Glomerular visceral epithelial cell (primary cell): Measurements from ENCODE around the gene NFX1.
"Not testable (repeated sequence)": the region's sequence is repeated elsewhere in the genome, so short reads cannot be mapped to it uniquely, and the experiment has no call there.

Source experiments
- DNase-seq: peaks from one replicate; pipeline ENCODE4 v3.0.0-alpha.2; 2016; ENCODE audit errors: extremely low spot score

Gene NFX1

DNA sequence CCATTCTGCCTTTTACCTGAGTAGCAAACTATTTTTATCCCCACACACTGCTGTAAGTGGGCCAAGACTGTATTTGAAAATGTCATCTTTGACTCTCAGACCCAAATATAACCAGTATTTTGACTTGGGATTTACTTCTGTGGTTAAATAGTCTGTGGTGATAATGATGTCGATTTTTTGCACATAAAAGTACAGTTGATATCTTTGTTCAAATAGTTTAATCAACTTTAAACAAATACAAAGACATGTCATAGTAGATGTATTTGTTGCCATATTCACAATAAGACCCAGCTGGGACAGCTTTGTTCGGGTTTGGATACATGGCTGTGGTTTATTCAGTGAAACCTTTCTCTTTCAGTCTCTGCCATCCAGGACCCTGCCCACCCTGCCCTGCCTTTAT is 20.4 kb downstream of the NFX1 start:
- DNase-seq: no peak

DNA sequence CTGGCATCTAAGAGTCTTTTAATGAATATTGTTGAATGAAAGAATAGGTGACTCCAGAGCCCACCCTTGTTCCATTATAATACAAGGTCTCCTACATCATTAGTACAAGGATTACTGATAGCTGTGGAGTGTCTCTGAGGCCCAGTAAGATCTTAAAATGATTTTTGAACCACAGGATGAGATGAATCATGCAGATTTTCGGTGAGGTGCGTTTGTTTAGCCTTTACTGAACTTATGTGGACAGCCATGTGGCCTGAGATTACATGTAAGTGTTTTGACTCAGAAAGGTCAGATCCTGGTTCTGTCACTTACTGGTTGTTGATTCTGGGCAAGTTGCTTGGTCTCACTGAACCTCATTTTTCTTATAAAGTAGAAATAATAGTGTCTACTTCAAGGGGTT is 21.6 kb downstream of the NFX1 start:
- DNase-seq: no peak

DNA sequence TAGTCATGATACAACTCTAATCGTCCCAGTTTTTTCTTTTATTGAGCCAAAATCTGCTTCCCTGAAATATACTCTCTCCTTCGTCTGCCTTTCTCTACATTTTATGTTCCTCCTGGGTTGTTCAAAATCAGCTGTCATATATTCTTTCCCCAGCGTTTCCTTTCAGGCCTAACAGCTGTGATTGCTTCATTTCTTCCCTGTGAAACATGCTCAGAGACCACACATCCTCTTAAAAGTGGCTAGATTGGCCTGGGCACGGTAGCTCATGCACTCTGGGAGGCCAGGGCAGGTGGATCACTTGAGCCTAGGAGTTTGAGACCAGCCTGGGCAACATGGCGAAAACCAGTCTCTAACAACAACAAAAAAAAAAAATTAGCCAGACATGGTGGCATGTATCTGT is 25.1 kb downstream of the NFX1 start:
- DNase-seq: no peak

DNA sequence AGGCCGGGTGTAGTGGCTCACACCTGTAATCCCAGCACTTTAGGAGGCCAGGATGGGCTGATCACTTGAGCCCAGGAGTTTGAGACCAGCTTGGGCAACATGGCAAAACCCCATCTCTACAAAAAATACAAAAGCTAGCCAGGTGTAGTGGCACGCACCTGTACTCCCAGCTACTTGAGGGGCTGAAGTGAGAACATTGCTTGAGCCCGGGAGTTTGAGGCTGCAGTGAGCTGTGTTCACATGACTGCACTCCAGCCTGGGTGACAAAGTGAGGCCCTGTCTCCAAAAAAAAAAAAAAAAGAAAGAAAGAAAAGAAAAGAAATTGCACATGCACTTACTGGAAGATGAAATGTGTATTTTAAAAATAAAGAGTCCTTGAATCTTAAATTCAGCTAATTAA is 26.8 kb downstream of the NFX1 start:
- DNase-seq: not testable (repeated sequence)

DNA sequence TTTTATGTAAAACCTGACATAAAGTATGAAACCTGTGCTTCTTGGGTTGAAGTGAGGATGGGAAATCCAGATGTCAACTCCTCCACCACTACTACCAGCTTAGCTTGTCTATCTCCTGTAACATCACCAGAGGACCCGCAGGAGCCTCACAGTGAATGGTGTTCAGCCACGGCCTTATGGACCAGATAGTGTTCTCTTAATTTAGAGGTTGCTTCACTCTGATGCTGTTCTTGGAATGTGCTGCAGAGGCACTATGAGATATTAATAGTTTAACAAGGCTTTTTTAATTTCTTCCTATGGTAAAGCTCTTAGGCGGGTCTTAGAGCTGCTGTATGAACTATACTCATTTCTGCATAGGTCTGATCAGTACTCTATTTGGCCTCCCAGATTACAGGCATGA is 27.9 kb downstream of the NFX1 start:
- no peak for DNase-seq

DNA sequence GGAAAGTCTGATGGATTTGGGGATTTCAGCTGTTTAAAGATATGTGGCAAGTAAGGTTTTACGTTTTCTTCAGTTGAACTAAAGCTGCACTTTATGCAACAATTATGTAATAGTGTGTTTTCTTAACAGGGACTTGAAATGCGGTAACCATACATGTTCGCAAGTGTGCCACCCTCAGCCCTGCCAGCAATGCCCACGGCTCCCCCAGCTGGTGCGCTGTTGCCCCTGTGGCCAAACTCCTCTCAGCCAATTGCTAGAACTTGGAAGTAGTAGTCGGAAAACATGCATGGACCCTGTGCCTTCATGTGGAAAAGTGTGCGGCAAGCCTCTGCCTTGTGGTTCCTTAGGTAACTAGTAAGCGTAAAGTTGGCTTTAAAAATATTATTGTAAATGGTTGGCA is 28.5 kb downstream of the NFX1 start:
- DNase-seq: no peak

DNA sequence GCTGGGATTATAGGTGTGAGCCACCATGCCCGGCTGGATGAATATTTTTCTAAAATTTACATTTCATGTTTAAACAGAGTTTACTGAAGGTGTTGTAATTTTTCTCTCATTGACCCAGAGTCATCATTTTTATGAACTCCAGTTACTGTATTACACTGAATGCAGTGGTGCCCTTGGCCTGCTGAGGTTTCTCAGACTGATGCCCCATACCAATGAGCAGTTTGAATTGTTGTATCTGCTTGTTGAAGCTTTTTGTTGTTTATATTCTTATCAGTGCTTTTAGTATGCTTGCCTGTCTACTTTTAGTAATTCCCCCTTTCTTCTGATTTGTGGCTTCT is 29.9 kb downstream of the NFX1 start:
- DNase-seq: no peak

DNA sequence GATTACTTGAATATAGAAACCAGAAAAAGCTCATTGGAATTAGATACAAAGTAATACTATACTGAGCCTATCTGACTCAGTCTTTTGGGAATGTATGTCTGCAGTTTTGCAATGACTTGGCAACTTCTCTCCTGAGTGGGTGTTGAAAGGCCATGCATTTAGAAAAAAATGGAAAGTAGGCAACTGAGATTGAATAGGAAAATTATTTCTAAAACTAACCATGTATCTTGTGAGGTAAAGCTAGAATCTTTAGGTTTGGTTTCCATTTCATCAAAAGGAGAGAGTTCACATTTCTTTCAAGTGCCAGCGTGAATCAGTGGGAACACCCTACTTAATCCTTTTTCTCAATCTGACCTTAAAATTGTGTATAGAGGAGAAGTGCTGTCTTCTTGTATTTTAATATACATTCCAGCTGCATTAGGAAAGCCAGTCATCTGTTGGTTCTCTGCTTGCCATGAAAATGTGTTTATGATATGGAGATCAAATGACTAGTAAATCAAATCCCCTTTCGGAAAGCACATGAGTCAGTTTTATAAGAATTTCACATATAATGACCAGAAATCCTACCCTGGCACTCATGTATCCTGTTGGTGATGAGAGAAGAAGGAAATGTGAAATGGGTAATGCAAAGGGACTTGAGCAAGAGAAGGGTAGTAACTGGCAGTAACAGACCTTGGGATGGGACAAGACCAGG is 30.4 kb downstream of the NFX1 start:
- peak; percentile 70 for DNase-seq

DNA sequence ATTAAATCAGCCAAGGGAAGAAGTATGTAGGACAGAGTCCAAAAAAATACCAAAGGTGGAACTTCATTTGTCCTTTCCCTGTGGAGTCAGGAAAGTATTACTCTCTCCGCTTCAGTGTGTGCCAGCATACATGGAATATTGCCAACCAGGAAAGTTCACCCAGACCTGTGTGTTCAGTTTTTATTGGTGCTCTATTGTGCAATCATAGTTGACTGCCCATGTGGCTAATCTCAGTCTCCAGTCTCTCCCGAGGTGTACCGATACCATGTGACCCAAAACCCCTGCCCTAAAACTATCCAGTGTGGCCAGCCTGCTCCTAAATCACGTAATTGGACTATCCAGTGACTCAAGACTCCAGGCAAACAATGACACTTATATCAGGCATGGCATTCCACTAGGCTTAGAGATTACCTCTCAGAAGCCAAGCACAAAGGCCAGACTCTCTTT is 38.8 kb downstream of the NFX1 start:
- peak; percentile 97 for DNase-seq

DNA sequence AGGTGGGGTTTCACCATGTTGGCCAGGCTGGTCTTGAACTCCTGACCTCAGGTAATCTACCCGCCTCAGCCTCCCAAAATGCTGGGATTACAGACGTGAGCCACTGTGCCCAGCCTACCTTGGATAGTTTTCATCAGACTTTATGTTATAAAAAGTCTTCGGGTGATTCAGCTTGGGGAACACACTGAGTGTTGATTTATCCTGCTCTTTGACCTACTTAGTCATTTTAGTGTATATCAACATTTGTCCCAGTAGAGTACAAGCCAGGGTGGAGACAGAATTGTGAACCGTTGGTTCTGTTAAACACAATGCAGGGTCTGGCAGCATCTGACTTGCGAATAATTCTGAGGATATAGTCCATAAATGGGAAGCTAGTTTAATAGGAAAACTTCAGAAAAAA is 39.7 kb downstream of the NFX1 start:
- DNase-seq: no peak

DNA sequence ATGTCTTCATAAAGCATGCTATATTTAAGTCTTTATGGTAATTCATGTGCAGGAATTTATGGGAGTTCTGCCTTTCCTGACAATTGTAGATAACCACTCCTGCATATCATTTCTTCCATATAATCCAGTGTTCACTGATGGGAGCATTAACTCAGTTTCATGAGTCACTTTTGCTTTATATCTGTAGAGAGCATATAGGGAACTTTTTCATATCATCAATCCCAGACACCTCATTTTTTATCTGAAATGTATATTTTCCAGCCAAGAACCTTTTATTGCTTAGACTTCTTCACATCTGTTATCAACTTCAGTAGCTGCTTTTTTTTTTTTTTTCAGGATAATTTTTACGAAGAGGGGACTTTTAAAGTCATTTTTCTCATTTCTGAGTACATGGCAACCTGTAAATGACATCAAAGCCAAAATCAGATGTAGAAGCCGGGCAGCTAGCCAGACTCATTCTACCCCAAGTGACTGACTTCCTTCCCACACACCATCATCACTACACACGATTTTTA is 41.1 kb downstream of the NFX1 start:
- no peak for DNase-seq

DNA sequence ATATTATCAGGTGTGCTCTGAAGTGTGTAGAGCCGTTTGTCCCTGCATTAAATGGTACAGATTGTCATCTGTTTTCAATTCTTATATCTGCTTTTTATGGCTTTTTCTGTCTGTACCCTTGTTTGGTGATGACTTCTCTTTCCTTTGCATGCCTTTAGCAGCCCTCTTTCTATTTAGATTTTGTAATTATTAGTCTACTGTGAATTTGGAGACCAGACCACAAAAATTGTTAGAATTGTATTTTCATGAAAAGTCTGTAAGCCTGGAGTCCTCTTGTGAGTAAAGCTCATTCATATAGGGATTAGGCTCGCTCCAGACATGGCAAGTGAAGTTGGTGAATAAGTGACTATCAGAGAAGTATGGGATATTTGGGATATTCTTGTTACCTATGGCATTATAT is 41.7 kb downstream of the NFX1 start:
- DNase-seq: no peak

DNA sequence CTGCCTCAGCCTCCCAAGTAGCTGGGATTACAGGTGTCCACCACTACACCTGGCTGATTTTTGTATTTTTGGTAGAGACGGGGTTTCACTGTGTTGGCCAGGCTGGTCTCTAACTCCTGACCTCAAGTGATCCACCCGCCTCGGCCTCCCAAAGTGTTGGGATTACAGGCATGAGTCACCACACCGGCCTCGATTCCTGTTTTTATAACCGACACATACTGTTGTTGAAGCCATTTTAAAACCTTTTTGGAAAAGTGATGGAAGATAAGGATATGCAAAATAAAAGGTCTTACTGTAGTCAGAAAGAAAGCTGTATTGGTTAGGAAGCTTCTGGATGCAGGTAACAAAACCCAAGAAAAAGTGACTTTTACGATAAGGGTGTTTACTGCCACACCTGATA is 42.6 kb downstream of the NFX1 start:
- DNase-seq: not testable (repeated sequence)

DNA sequence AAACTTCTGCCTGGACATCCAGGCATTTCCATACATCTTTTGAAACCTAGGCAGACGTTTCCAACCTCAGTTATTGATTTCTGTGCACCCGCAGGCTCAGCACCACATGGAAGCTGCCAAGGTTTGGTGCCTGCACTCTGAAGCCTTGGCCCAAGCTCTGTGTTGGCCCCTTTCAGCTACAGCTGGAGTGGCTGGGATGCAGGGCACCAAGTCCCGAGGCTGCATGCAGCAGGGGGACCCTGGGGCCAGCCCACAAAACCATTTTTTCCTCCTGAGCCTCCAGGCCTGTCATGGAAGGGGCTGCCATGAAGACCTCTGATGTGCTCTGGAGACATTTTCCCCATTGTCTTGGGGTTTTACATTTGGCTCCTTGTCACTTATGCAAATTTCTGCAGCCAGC is 49.9 kb downstream of the NFX1 start:
- no peak for DNase-seq

DNA sequence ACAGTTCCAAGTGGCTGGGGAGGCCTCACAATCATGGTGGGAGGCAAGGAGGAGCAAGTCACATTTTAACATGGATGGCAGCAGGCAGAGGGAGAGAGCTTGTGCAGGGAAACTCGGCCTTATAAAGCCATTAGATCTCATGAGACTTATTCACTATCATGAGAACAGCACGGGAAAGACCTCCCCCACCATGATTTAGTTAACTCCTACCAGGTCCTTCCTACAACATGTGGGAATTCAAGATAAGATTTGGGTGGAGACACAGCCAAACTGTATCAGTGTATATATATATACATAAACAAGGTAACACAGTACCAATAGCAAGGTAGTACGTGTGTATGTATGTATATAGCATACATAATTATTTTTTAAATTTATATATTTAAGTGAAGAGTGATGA is 50.9 kb downstream of the NFX1 start:
- no peak for DNase-seq

DNA sequence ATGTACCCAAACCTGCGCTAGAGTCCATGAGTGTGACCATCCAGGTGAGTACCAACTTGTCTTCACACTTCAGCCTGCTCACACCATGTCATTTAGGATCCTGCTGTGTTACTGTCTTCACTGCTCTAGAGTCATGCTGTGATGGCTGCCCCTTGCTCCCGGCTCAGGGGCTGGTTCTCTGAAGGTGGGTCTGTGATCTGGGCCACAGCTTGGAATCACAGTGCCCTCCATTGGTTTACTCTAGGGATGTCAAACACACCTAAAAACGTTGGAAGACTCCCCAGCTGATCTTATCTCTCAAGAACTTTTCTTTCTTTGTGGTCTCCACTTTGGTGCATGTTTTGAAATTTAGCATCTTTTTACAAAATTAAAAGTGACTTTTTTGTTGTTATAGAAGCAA is 53.8 kb downstream of the NFX1 start:
- DNase-seq: no peak

DNA sequence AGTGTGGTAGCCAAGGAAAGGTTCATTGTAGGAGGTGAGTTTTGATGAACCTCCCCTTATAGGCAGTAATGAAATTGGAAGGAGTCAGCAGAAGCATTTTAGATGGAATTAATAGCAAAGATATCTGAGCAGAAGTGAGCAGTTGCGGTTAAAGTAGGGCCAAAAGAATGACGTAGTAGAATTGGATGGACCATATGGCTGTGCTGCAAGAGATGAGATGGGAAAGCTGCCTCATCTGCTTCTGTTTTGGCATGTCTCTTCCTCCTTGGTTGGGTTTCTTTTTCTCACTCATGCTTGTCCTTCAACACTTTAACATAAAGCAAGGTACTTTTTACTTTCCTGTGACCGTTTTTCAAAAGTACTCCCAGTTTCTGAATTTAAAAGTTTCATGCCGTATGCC is 56.2 kb downstream of the NFX1 start:
- no peak for DNase-seq

DNA sequence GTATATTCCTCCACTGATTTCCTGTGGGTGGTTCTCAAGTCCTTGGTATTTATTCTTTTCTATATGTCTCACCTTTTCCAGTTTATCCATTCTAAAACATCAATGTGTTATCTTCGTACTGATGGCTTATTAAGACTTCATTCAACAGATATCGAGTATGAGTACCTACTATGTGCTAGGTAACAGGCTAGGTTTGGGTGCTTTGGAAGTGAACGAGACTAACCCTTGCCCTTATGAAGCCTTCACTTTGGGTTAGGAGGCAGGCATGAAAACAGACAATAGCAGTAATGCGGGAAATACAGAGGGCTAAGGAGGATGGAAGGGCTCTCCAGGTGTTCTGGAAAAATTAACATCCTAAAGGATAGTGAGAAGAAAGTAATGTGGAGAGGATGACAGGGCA is 58.7 kb downstream of the NFX1 start:
- DNase-seq: no peak

DNA sequence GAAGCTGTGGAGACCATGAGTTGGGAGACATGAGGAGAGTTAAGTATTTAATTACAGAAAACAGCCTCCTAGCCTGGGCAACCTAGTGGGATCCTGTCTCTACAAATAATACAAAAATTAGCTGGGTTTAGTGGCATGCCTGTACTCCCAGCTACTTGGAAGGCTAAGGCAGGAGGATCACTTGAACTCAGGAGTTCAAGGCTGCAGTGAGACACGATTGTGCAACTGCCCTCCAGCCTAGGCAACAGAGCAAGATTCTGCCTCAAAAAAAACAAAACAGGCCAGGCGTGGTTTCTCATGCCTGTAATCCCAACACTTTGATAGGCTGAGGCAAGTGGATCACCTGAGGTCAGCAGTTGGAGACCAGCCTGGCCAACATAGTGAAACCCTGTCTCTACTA is 59.4 kb downstream of the NFX1 start:
- no peak for DNase-seq

DNA sequence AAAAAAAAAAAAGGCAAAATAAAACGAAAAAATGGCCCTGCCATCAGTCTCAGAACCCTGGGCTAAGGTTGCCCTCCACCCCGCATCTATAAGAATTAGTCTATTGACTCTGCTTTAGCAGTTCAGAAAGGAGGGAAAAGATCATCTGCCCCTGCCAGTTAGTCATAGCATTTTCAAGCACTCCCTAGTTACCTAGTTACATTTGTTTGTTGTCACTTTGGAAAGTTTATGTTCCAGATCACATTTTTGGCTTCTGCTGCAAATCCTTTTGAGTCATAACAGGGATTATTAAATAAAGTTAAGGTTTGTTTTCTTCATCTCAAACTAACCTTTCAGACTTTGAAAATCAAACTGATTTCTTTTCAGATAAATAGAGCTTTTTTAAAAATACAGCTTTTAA is 60.0 kb downstream of the NFX1 start:
- DNase-seq: peak; percentile 43

DNA sequence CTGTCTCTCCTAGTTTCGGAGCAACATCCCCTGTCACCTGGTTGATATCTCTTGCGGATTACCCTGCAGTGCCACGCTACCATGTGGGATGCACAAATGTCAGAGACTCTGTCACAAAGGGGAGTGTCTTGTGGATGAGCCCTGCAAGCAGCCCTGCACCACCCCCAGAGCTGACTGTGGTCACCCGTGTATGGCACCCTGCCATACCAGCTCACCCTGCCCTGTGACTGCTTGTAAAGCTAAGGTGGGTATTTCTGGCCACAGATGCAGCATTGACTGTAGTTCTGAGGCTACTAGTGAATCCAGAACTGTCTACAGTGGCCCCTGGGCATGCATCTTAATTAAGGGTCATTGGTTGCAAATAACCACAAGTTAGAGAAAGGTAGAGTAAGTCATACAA is 61.2 kb downstream of the NFX1 start:
- DNase-seq: peak; percentile 34

DNA sequence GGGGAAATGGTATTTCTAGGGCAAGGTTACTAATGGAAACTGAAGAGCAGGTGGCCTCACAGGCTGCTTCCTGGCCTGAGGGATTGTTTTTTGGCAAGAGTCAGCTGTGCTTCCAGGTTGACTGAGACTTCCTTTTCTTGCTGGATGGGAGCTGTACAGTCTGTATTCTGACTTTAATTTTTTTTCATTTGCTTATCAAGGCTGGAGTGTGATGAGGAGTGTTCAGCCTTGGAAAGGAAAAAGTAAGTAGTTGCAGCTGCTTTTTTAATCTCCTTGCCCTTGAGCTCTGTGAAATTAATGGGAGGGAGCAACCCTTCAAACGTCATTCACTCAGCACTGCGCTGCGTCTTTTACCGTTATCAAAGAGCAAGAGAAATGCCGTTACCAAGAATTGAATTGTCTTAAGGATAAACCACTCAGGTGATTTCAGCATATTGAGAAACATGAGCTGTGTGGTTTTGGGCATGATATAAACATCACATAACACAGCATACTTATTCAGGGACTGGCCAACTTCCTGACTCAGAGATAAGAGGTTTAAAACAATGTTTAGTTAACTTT is 64.4 kb downstream of the NFX1 start:
- DNase-seq: no peak

DNA sequence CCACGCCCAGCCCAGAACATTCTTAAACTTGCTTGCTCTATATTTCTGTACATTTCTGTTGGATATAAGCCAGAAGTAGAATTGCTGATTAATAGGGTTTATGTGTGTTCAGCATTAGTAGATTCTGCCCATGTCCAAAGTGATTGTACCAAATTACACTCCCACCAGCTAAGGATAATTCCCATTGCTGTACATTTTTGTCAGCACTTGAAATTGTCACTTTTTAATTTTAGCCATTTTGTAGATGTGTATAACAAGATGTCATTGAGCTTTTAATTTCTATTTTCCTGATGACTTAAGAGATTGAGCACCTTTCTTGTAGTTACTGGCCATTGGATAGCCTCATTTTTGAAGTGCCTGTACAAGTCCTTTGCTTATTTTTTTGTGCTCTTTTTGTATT is 65.6 kb downstream of the NFX1 start:
- DNase-seq: no peak

DNA sequence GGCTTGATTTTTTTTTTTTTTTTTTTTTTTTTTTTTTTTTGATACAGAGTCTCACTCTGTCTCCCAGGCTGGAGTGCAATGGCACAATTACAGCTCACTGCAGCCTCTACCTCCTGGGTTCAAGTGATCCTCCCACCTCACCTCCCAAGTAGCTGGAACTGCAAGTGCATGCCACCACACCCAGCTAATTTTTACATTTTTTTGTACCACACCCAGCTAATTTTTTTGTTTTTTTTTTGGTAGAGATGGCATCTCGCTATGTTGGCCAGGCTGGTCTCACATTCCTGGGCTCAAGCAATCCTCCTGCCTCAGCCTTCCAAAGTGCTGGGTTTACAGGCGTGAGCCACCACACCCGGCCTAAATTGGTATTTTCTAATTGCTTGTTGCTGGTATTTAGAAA is 68.3 kb downstream of the NFX1 start:
- DNase-seq: not testable (repeated sequence)
